ENCODE results near the gene USHBP1. TPM values are rescaled to one million over a fixed set of nuclear protein-coding genes. Genes with fewer than 3 reads are reported as not detected.
A peak's percentile ranks its signal among the peaks of the same experiment; 100 is the strongest.

Gene USHBP1
- total and polyA plus RNA-seq, 2 donors (not counting 1 experiment from before 2014, with no cell fraction given) = 0.39 TPM; not detected in 1

GRCh38 chr19:17314007-17314593 is 49.6 kb upstream of the USHBP1 start:
- ATAC-seq (ENCODE audit: low read depth) (no peak), DNase-seq (peak; percentile 13)
- TF ChIP-seq EZH2 (IDR thresholded peaks at IDR 0.05; ENCODE audit: borderline replicate concordance, insufficient read depth, low read depth, low read length, poor library complexity, severe bottlenecking) = no peak
- no peak for TF ChIP-seq CTCF (IDR thresholded peaks at IDR 0.05)
- Histone ChIP-seq H3K27me3 (replicated peaks in 1 of 4; ENCODE audit: control extremely low read depth in 1 of 4, control insufficient read depth in 3 of 4, insufficient read depth in 4 of 4, low read length in 3 of 4) (no peaks in the 10 kb centered on the region), H2AFZ (ENCODE audit: insufficient read depth, low read depth, low read length, poor library complexity, severe bottlenecking) (no peak overlapping the region), H3K27ac (ENCODE audit: low read length in 2 of 2) (no peak overlapping the region), H4K20me1 (ENCODE audit: control insufficient read depth, insufficient read depth, low read length, poor library complexity, severe bottlenecking) (peaks cover 67% of the 10 kb centered on the region), H3K36me3 (replicated peaks in 1 of 2; ENCODE audit: control extremely low read depth in 1 of 2, control insufficient read depth in 1 of 2, extremely low read depth in 1 of 2, insufficient read depth in 2 of 2, low read length in 1 of 2) (peaks cover 0 to 25% of the 10 kb centered on the region in 2 experiments), H3K4me1 (ENCODE audit: control insufficient read depth in 2 of 2, insufficient read depth in 2 of 2, low read length in 2 of 2) (peaks cover 9 to 13% of the 10 kb centered on the region in 2 donors), H3K4me3 (ENCODE audit: control extremely low read depth in 1 of 5, extremely low read depth in 1 of 5, insufficient read depth in 1 of 5, low read depth in 2 of 5, low read length in 4 of 5) (no peak overlapping the region), H3K79me2 (ENCODE audit: control insufficient read depth, insufficient read depth, low read length) (peaks cover 50% of the 10 kb centered on the region), H3K9ac (ENCODE audit: low read length) (no peak overlapping the region), H3K9me3 (ENCODE audit: control extremely low read depth in 1 of 3, control insufficient read depth in 2 of 3, insufficient read depth in 1 of 3, low read length in 2 of 3) (no peaks in the 10 kb centered on the region), H3K4me2 (replicated peaks; ENCODE audit: low read depth, low read length, poor library complexity, severe bottlenecking) (no peak overlapping the region)
- no peaks in the 10 kb centered on the region for H3K27me3 Mint-ChIP-seq
- ChIA-PET POLR2A (no interaction called here), CTCF (interaction anchor here (0.6 kb wide), 1 partner anchor 1163 kb away, joined by 5 read pairs; no protein-coding TSS in a partner anchor)
- H3K27ac Mint-ChIP-seq = no peak overlapping the region
- peaks cover 18% of the 10 kb centered on the region for H3K4me1 Mint-ChIP-seq
- H3K4me3 Mint-ChIP-seq = no peak overlapping the region
- H3K9me3 Mint-ChIP-seq (ENCODE audit: insufficient read depth) = no peaks in the 10 kb centered on the region
- intact Hi-C loops (cut with micrococcal nuclease) = no loop called here
- 99% methylated on average over 18 of the region's 19 CpGs for WGBS (ENCODE audit: insufficient coverage)

Data from B cell (primary cell).